Ishikawa (cell line): ENCODE data around the gene SDK2.

Source experiments
- CREB1 ChIP-seq: IDR thresholded peaks from 2 replicates; pipeline ENCODE4 v1.6.1; 2012; ENCODE audit warnings: low read depth
- FOXM1 ChIP-seq: IDR thresholded peaks from 2 replicates; pipeline ENCODE4 v1.6.1; 2012; ENCODE audit warnings: low read depth, borderline replicate concordance
- NFIC ChIP-seq: IDR thresholded peaks from 2 replicates; pipeline ENCODE4 v1.6.1; 2012
- TAF1 ChIP-seq: IDR thresholded peaks from 2 replicates; pipeline ENCODE4 v1.6.1; 2012; ENCODE audit warnings: low read depth, mild to moderate bottlenecking
- TEAD4 ChIP-seq: IDR thresholded peaks from 2 replicates; pipeline ENCODE4 v1.6.1; 2012
- USF1 ChIP-seq: IDR thresholded peaks from 2 replicates; pipeline ENCODE4 v1.6.1; 2012
- ZBTB7A ChIP-seq: IDR thresholded peaks from 2 replicates; pipeline ENCODE4 v1.6.1; 2012; ENCODE audit warnings: low read depth
- TF ChIP-seq, protein P1 (sequence below): IDR thresholded peaks from 2 replicates; pipeline ENCODE4 v1.6.1; 2012; ENCODE audit warnings: low read depth, mild to moderate bottlenecking

GRCh38 chr17:73669771-73670170, 25.5 kb upstream of the SDK2 start:
- no peak for TF ChIP-seq CREB1
- TF ChIP-seq FOXM1 = no peak
- no peak for TF ChIP-seq NFIC
- TF ChIP-seq ZBTB7A = no peak
- no peak for TF ChIP-seq TAF1
- no peak for TF ChIP-seq TEAD4
- TF ChIP-seq, protein P1, sequence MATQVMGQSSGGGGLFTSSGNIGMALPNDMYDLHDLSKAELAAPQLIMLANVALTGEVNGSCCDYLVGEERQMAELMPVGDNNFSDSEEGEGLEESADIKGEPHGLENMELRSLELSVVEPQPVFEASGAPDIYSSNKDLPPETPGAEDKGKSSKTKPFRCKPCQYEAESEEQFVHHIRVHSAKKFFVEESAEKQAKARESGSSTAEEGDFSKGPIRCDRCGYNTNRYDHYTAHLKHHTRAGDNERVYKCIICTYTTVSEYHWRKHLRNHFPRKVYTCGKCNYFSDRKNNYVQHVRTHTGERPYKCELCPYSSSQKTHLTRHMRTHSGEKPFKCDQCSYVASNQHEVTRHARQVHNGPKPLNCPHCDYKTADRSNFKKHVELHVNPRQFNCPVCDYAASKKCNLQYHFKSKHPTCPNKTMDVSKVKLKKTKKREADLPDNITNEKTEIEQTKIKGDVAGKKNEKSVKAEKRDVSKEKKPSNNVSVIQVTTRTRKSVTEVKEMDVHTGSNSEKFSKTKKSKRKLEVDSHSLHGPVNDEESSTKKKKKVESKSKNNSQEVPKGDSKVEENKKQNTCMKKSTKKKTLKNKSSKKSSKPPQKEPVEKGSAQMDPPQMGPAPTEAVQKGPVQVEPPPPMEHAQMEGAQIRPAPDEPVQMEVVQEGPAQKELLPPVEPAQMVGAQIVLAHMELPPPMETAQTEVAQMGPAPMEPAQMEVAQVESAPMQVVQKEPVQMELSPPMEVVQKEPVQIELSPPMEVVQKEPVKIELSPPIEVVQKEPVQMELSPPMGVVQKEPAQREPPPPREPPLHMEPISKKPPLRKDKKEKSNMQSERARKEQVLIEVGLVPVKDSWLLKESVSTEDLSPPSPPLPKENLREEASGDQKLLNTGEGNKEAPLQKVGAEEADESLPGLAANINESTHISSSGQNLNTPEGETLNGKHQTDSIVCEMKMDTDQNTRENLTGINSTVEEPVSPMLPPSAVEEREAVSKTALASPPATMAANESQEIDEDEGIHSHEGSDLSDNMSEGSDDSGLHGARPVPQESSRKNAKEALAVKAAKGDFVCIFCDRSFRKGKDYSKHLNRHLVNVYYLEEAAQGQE = no peak
- TF ChIP-seq USF1 = no peak
